GM12891 (cell line): ENCODE data around the gene NOL12.

ENCODE experiments used
- POLR2A ChIP-seq: IDR thresholded peaks from 2 replicates; pipeline ENCODE4 v1.6.1; 2011; ENCODE audit warnings: low read depth, low read length, control low read depth
- POLR2AphosphoS5 ChIP-seq: IDR thresholded peaks from 2 replicates; pipeline ENCODE4 v1.6.1; 2011; ENCODE audit warnings: low read depth, low read length, control low read depth
- POU2F2 ChIP-seq: IDR thresholded peaks from 2 replicates; pipeline ENCODE4 v1.6.1; 2011; ENCODE audit warnings: low read depth, mild to moderate bottlenecking, control low read depth, low read length, moderate library complexity
- TAF1 ChIP-seq: IDR thresholded peaks from 2 replicates; pipeline ENCODE4 v1.6.1; 2011; ENCODE audit warnings: low read depth, low read length, control low read depth

DNA sequence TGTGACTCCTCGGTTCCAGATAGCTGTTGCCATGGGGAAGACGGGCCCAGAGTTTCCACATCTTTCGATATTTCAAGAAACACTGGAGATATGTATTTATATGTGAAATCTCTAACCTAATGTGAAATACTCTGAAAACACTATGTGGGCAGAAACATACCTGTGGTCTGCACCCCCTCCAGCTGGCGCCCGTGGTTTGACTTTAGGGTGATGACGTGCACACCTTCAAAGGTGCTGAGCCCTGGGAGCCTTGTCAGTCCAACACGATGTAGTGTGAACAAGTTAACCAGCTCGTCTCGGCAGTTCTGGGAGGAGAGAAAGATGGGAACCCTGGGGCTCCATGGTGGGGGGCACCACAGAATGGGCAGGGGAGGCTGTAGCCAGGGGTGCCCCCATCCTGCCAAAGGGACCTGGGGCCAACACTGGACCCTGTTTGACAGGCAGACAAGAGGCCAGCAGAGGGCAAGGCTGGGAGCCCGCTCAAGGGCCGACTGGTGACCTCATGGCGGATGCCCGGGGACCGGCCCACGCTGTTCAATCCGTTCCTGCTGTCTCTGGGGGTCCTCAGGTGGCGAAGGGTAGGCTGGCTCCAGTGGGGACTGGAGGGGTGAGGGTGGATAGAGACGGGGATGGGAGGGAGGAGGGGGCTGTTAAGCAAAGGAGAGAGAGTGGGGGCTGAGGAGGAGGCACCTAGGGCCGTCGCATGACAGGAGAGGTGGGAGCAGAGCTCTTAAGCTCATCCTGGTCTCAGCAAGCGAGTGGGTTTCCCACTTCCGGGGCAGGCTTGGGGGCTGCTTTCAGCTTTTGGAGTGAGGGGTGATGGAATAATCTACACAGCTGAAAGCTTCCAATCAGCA lies 54.5 kb downstream of the NOL12 start:
- TF ChIP-seq TAF1 (no peak), POLR2A (no peak), POLR2AphosphoS5 (no peak), POU2F2 (no peak)
